ENCODE data around the gene PPDPF.

PPDPF gene

GRCh38 chr20:63492518-63492917, 28.0 kb upstream of the PPDPF start:
- in situ Hi-C loops (cut with MboI; ENCODE audit: low pct_unique_long_range_greater_than_20kb, low sequenced_read_pairs, unreplicated experiment), result no loop called here
- no peak for DNase-seq (ENCODE audit: low spot score)
- no peak for TF ChIP-seq CTCF (IDR thresholded peaks at IDR 0.05; ENCODE audit: extremely low read depth, insufficient read depth, missing control alignments)

- in situ Hi-C loops (cut with MboI; ENCODE audit: low pct_unique_long_range_greater_than_20kb, low sequenced_read_pairs, unreplicated experiment), result no loop called here
- TF ChIP-seq CTCF (IDR thresholded peaks at IDR 0.05; ENCODE audit: extremely low read depth, insufficient read depth, missing control alignments), result no peak
- no peak for DNase-seq (ENCODE audit: low spot score)
Observed at GRCh38 chr20:63492982-63493381, 27.6 kb upstream of the PPDPF start.

- no peak for TF ChIP-seq CTCF (IDR thresholded peaks at IDR 0.05; ENCODE audit: extremely low read depth, insufficient read depth, missing control alignments)
- in situ Hi-C loops (cut with MboI; ENCODE audit: low pct_unique_long_range_greater_than_20kb, low sequenced_read_pairs, unreplicated experiment), result no loop called here
Observed at GRCh38 chr20:63493563-63494020, 27.0 kb upstream of the PPDPF start.

GRCh38 chr20:63494084-63494419, 26.5 kb upstream of the PPDPF start:
- DNase-seq (ENCODE audit: low spot score), result no peak
- no peak for TF ChIP-seq CTCF (IDR thresholded peaks at IDR 0.05; ENCODE audit: extremely low read depth, insufficient read depth, missing control alignments)
- in situ Hi-C loops (cut with MboI; ENCODE audit: low pct_unique_long_range_greater_than_20kb, low sequenced_read_pairs, unreplicated experiment), result no loop called here

More at GRCh38 chr20:63493563-63494020, 27.0 kb upstream of the PPDPF start:
- DNase-seq (ENCODE audit: low spot score), result no peak

GRCh38 chr20:63494420-63495166, 26.0 kb upstream of the PPDPF start:
- in situ Hi-C loops (cut with MboI; ENCODE audit: low pct_unique_long_range_greater_than_20kb, low sequenced_read_pairs, unreplicated experiment), result no loop called here
- TF ChIP-seq CTCF (IDR thresholded peaks at IDR 0.05; ENCODE audit: extremely low read depth, insufficient read depth, missing control alignments), result no peak

GRCh38 chr20:63495167-63495720, 25.3 kb upstream of the PPDPF start:
- DNase-seq (ENCODE audit: low spot score), result no peak
- in situ Hi-C loops (cut with MboI; ENCODE audit: low pct_unique_long_range_greater_than_20kb, low sequenced_read_pairs, unreplicated experiment), result no loop called here
- no peak for TF ChIP-seq CTCF (IDR thresholded peaks at IDR 0.05; ENCODE audit: extremely low read depth, insufficient read depth, missing control alignments)

More at GRCh38 chr20:63494420-63495166, 26.0 kb upstream of the PPDPF start:
- DNase-seq (ENCODE audit: low spot score), result no peak

All from GM13977 (cell line).